Aorta (tissue), 5 donors: ENCODE results near the gene ADAMTSL1. TPM values are rescaled to one million over a fixed set of nuclear protein-coding genes. Genes with fewer than 3 reads are reported as not detected.

Experiments
- ATAC-seq: fragments of 200-7000 bp; cut with Tn5 transposase; one replicate; pipeline ENCODE4 v1.9.1; 2022; ENCODE audit warnings: moderate library complexity; ENCODE audit not compliant: low FRiP score
- DNase-seq, 2 donors: peaks; one replicate each; pipeline ENCODE4 v3.0.0-alpha.2; 2020
- H3K27ac ChIP-seq, 2 donors: one replicate each; pipeline ENCODE4 v1.5.1; 2013; ENCODE audit warnings: low read length in 2 of 2, mild to moderate bottlenecking in 2 of 2, moderate library complexity in 2 of 2, control low read depth in 1 of 2, inconsistent platforms in 1 of 2, low read depth in 1 of 2
- H3K27me3 ChIP-seq, 2 donors: one replicate each; pipeline ENCODE4 v1.6.1; 2013; ENCODE audit warnings: control low read depth in 1 of 2, low read length in 1 of 2, mild to moderate bottlenecking in 1 of 2, moderate library complexity in 1 of 2; ENCODE audit not compliant: insufficient read depth in 2 of 2, control insufficient read depth in 1 of 2
- H3K36me3 ChIP-seq, 2 donors: one replicate each; pipeline ENCODE4 v1.6.1; 2013; ENCODE audit warnings: control low read depth in 1 of 2, low read length in 1 of 2, mild to moderate bottlenecking in 1 of 2; ENCODE audit not compliant: insufficient read depth in 2 of 2, control insufficient read depth in 1 of 2
- H3K4me1 ChIP-seq, 2 donors: one replicate each; pipeline ENCODE4 v1.6.1; 2013; ENCODE audit warnings: low read length in 2 of 2, control low read depth in 1 of 2, mild to moderate bottlenecking in 1 of 2, moderate library complexity in 1 of 2; ENCODE audit not compliant: insufficient read depth in 2 of 2, control insufficient read depth in 1 of 2
- H3K4me3 ChIP-seq, 2 donors: one replicate each; pipeline ENCODE4 v1.5.1; 2013; ENCODE audit warnings: low read length in 2 of 2, control low read depth in 1 of 2, mild to moderate bottlenecking in 1 of 2
- H3K9me3 ChIP-seq: one replicate; pipeline ENCODE4 v1.6.1; 2013; ENCODE audit warnings: mild to moderate bottlenecking, low read length; ENCODE audit not compliant: control insufficient read depth
- WGBS, 2 donors: extraction: QIAGEN DNeasy Blood & Tissue Kit; methylation state at CpG; one replicate each; pipeline ENCODE4 v1.1.7; 2013; 5-methylcytosine and 5-hydroxymethylcytosine counted together
- intact Hi-C, 2 donors: fragments of 100-400 bp; cut with DNase I; formaldehyde crosslinking; loops; one replicate each; pipeline versions ENCODE4 v1.14.2 to v1.15.0; 2022
- polyA plus RNA-seq, 2 donors: library from polyadenylated mRNA; stranded (reverse); fragments of 200-250 nt; gene quantifications; one replicate each; pipeline ENCODE4 v1.2.3, GENCODE V29; 2013
- total RNA-seq, 2 donors: library from RNA; stranded (reverse); fragmentation: NEBNext Ultra II Directional; extraction: Animal tissue kit (Norgen Biotek cat#: 25700); gene quantifications; one replicate each; pipeline ENCODE4 v1.2.1, GENCODE V29; 2021
- donor health status: healthy with polysubstance abuse.
- donor health status: Bipolar disorder and iron deficiency.
- donor health status: DM: no; HTN: no; CAD: no.
- donor health status: DM: no; HTN: no; CAD: no.
- donor health status: DM: yes; HTN: yes; CAD: no.

The ADAMTSL1 gene
- total and polyA plus RNA-seq, 4 donors = 6.6 to 54.2 (median 30.0) TPM

DNA sequence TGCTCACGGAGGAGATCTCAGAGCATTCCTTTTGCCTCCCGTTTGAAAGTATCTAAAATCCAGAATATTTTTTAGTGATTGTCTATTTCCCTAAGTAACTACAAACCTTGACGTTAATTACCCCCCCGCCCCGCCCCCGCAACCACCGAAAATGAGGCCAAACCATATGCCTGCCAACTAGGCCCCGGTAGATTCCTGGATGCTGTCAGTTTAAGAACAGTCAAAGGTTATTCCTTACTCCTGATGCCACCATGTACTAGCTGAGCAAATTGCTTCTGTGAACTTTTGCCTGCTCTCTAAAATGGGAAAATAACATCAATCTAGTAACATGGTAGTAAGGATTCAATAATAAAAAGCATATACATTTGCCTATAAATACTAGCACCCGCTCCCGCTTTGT lies 314.3 kb downstream of the ADAMTSL1 start:
- no peak overlapping the region for H3K4me3 ChIP-seq
- H3K9me3 ChIP-seq = no peaks in the 10 kb centered on the region
- intact Hi-C loops = no loop called here
- no peak for DNase-seq
- no peak for ATAC-seq
- no peaks in the 10 kb centered on the region for H3K36me3 ChIP-seq
- H3K27me3 ChIP-seq = no peaks in the 10 kb centered on the region
- 62 to 64% methylated on average over 10 of the region's 10 CpGs for WGBS, 2 donors
- no peak overlapping the region for H3K27ac ChIP-seq
- peaks cover 5 to 13% of the 10 kb centered on the region in 2 donors for H3K4me1 ChIP-seq

DNA sequence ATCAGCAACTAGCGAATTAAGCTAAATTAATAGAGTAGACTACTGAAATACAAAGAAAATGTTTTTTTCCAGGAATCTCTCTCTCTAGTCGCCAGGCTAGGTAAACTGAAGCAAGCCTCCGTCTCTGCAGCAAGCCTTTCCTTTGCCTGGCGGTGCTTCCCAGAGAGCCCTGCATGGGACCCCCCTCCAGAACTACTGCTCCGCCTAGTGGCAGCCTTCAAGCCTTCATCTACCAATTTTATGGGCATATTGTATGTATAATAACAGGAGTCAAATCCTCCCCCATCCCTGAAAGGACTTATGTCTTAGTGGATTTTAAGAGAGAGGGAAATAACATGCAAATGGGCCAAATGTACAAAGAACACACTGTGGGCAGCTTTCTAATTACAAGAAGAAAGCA lies 317.1 kb downstream of the ADAMTSL1 start:
- H3K27me3 ChIP-seq = no peaks in the 10 kb centered on the region
- H3K27ac ChIP-seq = no peak overlapping the region
- intact Hi-C loops = no loop called here
- DNase-seq (no peak), ATAC-seq (no peak)
- H3K4me1 ChIP-seq = peaks cover 4 to 12% of the 10 kb centered on the region in 2 donors
- no peak overlapping the region for H3K4me3 ChIP-seq
- no peaks in the 10 kb centered on the region for H3K36me3 ChIP-seq
- WGBS, 2 donors = 87 to 93% methylated on average over 5 of the region's 5 CpGs
- H3K9me3 ChIP-seq = no peaks in the 10 kb centered on the region

GRCh38 chr9:18793122-18793521 lies 319.2 kb downstream of the ADAMTSL1 start:
- no peaks in the 10 kb centered on the region for H3K9me3 ChIP-seq
- 86% methylated on average over 2 of the region's 2 CpGs for WGBS, 2 donors
- H3K27ac ChIP-seq = no peak overlapping the region
- H3K27me3 ChIP-seq = no peaks in the 10 kb centered on the region
- H3K4me1 ChIP-seq = no peaks in the 10 kb centered on the region
- ATAC-seq (no peak), DNase-seq (no peak)
- H3K36me3 ChIP-seq = no peaks in the 10 kb centered on the region
- intact Hi-C loops = no loop called here
- H3K4me3 ChIP-seq = no peak overlapping the region

DNA sequence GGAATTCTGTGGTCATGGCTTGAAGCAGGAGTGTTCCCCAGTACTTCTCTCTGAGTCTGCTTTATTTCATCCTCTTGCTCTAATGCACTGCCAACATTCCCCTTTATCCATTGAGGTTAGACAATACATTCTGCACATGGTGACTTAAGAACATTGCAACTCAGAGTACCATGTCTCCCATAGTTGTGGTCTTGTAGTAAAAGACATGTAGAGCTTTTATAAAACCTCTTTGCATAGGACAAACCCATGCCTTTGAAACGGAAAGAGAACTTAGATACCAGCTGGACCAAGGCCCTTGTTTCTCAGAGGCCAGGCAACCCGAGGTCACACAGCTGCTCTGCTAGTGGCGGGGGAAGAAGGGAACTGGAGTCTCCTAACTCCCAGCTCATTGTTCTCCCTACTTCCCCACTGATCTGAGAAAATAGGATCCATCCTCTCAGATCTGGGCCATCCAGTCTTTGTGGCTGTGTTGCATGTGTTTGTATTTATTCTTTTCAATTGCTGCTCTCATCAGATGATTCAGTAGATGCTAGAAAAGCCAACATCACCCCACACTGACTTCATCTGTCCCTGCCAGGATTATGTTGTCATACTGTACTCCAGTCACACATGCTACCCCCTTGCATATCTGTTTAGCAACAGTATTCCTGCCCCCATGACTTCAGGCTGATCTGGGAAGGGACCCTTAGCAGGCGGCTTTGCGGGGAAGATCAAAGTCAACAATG lies 322.2 kb downstream of the ADAMTSL1 start:
- 88% methylated on average over 5 of the region's 5 CpGs for WGBS, 2 donors

DNA sequence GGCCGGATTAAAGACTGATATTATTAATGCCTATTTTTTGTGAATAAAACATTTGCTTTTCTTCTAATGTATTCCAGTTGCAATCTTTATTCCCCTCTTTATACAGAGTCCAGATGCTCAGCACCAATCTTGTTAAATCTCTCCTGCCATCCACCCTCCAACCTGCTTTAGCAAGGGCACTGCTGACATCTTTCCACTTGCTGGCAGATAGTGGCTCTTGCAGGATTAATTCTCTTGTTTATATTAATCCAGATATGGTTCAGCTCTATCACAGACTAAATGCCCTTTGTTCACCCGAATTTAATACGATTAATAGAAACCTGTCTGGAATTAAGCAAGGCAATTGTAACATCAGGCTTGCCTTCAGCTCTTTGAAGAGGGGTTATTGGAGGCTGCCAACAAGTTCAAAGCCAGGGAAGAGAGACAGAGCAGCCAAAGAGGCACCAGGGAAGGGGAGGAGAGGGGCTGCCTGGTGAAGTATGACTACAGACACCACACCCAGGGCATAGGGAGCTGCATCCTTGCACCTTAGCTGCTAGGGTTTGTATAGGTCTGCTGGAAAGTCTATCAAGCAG lies 322.8 kb downstream of the ADAMTSL1 start:
- no peaks in the 10 kb centered on the region for H3K36me3 ChIP-seq
- H3K4me3 ChIP-seq = no peak overlapping the region
- H3K4me1 ChIP-seq = peaks cover 0 to 1% of the 10 kb centered on the region in 2 donors
- no peaks in the 10 kb centered on the region for H3K27me3 ChIP-seq
- H3K9me3 ChIP-seq = no peaks in the 10 kb centered on the region
- 94% methylated on average over 3 of the region's 3 CpGs for WGBS, 2 donors
- intact Hi-C loops = no loop called here
- no peak overlapping the region for H3K27ac ChIP-seq
- ATAC-seq = no peak
- no peak for DNase-seq

More for the DNA sequence above, 322.2 kb downstream of the ADAMTSL1 start:
- Histone ChIP-seq H3K27ac (no peak overlapping the region), H3K4me1 (peaks cover 0 to 1% of the 10 kb centered on the region in 2 donors), H3K9me3 (no peaks in the 10 kb centered on the region), H3K36me3 (no peaks in the 10 kb centered on the region), H3K4me3 (no peak overlapping the region), H3K27me3 (no peaks in the 10 kb centered on the region)
- intact Hi-C loops = no loop called here
- no peak for ATAC-seq
- DNase-seq = no peak

- no peaks in the 10 kb centered on the region for H3K36me3 ChIP-seq
- H3K27me3 ChIP-seq = no peaks in the 10 kb centered on the region
- H3K4me3 ChIP-seq = no peak overlapping the region
- no peak for ATAC-seq
- H3K4me1 ChIP-seq = peaks cover 0 to 1% of the 10 kb centered on the region in 2 donors
- intact Hi-C loops = no loop called here
- H3K27ac ChIP-seq = no peak overlapping the region
- DNase-seq = no peak
- WGBS, 2 donors = 11 to 13% methylated on average over 1 of the region's 1 CpG
- no peaks in the 10 kb centered on the region for H3K9me3 ChIP-seq
Measured at GRCh38 chr9:18798106-18798505, 324.2 kb downstream of the ADAMTSL1 start.

- no peak overlapping the region for H3K4me3 ChIP-seq
- no peaks in the 10 kb centered on the region for H3K27me3 ChIP-seq
- H3K36me3 ChIP-seq = no peaks in the 10 kb centered on the region
- 84 to 85% methylated on average over 5 of the region's 5 CpGs for WGBS, 2 donors
- no peak overlapping the region for H3K27ac ChIP-seq
- H3K9me3 ChIP-seq = no peaks in the 10 kb centered on the region
- no peak for DNase-seq
- ATAC-seq = no peak
- H3K4me1 ChIP-seq = peaks cover 1 to 2% of the 10 kb centered on the region in 2 donors
- intact Hi-C loops = no loop called here
Measured at GRCh38 chr9:18798508-18799290, 324.7 kb downstream of the ADAMTSL1 start.

DNA sequence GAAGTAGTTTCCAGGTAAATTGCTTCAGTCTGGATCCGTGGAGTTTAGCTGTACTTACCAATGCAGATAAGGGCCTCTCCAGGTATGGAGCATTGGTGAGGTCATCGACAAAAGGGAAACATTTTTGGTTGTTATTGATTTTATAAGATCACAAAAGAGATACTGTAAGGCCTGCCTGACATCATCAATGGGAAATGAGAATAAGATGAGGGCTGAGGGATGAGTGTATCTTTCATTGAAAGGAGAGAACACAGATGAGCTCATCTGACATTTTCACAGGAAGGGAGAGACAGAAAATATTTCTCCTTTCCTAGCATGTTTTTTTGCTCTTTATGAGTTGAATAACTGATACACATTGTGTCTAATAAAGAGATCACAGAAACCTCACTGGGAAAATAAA lies 325.5 kb downstream of the ADAMTSL1 start:
- intact Hi-C loops = no loop called here
- ATAC-seq (no peak), DNase-seq (no peak)
- no peak overlapping the region for H3K27ac ChIP-seq
- no peak overlapping the region for H3K4me3 ChIP-seq
- peaks cover 1 to 2% of the 10 kb centered on the region in 2 donors for H3K4me1 ChIP-seq
- no peaks in the 10 kb centered on the region for H3K9me3 ChIP-seq
- H3K36me3 ChIP-seq = no peaks in the 10 kb centered on the region
- no peaks in the 10 kb centered on the region for H3K27me3 ChIP-seq
- WGBS, 2 donors = 88 to 89% methylated on average over 2 of the region's 2 CpGs
